GM19099 (cell line): Measurements from ENCODE around the gene TMA7B.

Experiments used
- POLR2A ChIP-seq: IDR thresholded peaks from 3 replicates; pipeline ENCODE4 v1.6.1; 2011; ENCODE audit warnings: low read depth; ENCODE audit not compliant: insufficient read length; ENCODE audit errors: extremely low read depth

The TMA7B gene

DNA sequence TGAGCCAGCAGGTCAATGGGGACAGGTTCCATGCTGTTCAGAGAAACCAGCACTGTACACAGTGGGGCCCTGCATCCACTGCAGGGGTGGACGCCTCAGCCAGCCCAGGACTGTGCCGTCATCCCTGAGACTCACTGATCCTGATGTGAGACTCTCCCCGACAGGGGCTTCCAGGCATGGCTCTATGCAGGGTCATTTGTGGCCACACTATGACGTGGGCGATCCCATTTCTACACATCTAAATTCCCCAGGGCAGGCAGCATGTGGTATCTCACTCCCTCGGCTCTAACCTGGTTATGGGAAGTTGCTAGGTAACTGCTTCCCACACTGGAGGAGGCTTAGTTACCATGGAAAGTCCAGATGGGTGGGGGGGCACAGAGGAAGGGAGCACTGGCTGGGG is 20.4 kb downstream of the TMA7B start:
- no peak for TF ChIP-seq POLR2A

DNA sequence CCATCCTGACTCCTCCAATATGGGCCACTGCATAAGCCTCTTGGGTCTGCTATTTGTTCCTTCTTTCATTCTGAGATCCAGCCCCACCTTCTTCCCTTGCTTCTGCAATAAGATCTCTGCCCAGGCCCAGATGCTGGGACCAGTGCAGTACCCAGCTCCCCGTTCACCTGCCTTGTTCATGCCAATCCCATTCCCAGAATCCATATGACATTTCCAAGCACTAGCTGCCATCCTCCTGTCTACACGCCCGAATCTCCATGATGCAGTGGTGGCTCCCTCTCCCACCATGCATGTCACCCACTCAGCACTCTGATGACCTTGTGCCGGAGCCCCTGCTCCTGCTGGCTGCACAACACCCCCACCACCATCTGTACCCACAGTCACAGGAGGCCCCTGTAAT is 23.1 kb downstream of the TMA7B start:
- TF ChIP-seq POLR2A, result no peak

DNA sequence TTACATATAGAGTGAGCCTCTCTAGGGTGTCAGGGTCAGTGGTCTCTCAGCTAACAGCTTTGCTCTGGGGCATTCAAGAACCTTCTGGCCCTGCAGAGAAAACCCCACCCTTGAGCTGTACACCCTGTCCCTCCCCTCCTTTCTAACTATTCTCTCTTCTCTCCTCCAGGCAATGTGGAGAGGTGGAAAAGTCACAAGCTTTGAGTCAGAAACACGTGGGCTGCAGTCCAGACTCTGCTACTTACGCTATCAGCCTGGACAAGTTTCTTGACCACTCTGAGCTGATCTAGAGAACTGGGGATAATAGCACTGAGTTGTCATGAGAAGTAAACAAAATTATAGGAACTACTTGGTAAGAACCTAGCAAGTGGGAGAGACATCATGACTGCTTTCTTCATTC is 23.8 kb downstream of the TMA7B start:
- TF ChIP-seq POLR2A, result no peak

DNA sequence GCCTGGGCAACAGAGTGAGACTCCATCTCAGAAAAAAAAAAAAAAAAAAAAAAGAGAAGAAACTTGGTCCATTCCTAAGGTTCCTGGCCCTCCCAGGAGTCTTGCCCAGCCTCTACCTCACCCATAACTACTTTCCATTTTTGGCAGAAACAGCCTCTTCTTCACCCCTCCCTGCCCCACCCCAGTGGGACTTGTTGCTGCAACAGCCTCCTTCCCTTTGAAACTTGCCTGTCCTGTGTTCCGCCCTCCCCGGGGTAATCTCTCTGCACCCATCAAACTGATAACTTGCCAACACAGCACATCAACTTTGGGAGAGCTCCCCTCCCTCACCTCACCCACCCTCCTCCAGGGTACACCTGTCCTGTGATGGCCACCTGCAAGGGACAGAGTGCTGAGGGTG is 24.5 kb downstream of the TMA7B start:
- no peak for TF ChIP-seq POLR2A

DNA sequence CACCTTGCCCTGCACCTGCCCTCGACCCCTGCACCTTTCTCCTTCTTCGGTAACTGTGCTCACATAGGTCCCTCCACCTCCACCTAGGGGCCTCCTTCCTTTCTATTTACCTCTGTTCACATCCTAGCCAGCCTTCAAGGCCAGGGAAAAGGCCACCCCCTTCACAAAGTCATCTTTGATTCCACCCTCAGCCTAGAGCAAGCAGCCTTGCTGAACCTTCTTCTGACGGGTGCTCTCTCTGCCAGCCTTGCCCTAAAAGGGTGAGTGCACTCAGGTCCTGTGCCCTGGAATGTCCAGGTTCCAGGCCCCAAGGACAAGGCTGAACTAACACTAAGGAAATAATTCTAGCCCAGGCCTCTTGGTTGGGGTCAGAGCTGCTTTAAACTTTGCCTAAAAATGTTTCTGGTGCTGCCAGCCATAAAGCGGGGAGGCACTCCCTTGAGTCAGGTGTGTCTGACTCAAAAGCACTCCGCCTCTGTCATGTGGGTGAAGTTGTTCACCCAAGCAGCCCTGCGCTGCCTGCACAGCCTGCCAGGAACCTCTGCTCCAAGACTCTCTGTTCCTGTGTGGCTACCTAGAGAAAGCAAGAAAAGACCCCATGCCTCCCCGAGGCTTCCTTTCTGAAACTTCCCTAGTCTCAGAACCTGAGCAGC is 25.3 kb downstream of the TMA7B start:
- TF ChIP-seq POLR2A, result no peak

DNA sequence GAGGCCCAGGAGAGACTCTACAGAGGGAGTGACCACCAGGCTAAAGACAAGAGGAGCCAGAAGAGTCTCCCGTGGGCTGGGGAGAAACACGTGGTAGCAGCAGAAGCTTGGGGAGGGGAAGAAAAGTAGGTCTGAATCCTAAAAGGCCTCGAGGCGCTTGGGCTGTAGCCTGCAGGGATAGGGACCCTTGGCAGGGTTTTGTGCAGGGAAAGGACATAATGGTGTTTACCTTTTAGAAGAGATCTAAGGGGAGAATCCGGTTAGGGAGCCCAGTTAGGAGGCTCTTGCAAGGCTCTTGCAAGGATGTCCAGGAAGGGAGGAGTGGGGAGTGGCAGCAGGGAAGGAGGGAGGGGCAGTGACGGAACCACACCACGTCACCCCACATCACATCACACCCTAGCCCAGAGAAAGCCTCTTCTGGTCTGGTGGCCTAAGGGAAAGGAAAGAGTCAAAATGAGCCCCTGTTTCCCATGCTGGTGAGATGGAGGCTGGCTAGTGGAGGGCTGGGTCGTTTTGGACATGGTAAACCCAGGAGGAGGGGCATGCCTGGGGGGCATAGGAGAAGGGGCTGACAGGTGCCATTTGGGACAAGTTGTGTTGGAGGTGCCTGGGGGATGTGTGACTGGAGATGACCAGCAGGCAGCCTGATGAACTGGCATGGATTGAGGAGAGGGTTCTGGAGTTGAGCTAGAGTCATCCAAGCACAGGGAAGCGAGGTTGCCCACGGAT is 28.4 kb downstream of the TMA7B start:
- TF ChIP-seq POLR2A, result no peak

DNA sequence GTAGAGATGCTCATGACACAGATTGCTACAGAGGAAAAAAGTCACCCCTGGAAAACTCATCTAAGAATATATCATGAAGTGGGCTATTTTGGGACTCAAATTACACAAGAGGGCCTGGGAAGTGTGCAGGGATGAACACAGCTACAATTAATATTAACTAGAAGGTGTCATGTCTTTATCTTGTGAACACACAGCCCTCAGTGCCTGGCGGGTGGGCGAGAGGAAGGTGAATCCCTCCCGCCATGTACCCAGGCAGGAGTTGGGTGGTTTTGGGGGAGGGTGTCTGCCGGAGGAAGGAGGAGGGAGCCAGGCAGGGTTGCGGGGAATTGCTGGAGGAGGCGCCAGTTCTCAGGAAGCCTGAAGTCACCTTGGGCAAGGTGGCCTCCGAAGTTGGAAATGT is 29.4 kb downstream of the TMA7B start:
- TF ChIP-seq POLR2A, result no peak

DNA sequence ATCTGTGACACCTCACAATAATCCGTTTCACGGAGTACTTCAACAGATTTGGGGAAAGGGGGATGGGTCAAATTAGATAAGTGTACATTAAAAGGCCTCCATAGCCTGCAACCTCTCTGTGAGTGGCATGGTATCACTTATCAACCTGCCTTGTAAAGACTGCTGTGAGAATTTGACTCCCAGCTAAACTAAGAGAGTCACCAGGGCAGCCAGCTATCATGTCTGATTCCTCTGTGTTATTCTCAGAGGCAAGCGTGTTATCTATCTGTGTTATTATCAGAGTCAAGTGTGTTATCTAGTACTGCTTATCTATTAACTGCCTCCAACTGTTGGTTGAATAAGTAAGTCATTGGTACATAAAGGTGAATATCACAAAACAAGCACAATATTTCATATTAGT is 30.5 kb downstream of the TMA7B start:
- no peak for TF ChIP-seq POLR2A

DNA sequence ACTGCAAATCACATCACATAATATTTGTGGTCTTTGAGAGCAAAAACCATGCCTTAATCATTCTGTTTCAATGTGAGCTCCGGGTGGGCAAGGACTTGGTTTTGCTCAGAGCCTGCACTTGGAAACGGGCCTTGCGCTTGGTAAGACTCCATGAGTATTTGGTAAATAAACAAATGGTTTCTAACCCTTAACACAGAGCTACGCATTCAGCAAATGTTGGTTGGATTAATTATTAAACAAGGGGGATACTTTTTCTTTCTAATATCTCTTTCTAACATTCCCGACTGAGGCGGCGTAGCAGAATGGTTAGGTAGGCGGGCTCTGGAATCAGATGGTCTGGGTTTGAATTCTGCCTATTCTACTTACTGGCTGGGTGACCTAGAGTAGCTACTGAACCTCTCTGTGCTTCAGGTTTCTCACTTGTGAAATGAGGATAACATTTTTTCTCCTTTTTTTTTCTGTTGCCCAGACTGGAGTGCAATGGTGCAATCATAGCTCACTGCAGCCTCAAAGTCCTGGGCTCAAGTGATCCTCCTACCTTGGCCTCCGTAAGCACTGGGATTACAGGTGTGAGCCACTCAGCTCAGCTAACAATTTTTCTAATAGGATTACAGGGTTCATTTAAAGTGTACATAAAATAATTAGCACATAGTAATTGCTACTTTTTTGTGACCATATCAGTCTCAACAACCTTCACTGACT is 31.1 kb downstream of the TMA7B start:
- no peak for TF ChIP-seq POLR2A

DNA sequence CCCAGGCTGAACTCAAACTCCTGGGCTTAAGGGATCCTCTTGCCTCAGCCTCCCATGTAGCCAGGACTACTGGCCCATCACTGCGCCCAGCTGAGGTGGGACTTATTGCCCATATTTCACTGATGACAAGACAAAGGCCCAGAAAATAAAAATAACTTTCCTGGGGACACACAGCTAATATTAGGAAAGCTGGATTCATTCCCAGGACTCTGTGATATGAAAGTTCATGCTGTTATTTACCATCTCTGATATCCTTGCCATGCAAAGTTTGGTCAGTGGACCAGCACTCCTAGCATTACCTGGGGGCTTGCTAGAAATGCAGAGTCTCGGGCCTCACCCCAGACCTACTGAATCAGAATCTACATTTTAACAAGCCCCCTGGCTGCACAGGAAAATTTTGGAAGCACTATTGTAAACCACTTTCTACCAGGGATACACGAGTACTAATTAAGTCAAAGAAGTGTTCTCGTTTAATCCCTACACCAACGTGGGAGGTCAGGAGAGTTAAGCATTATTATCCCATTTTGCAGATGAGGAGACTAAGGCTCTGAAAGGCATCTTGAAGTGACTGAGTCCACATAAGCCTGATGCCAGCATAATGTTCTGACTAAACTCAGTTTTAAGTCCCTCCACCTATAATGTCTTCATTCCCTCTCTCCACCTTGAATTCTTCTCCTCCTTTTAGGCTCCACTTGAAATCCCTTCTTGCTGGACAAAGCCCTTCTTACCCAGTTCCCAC is 32.1 kb downstream of the TMA7B start:
- no peak for TF ChIP-seq POLR2A

DNA sequence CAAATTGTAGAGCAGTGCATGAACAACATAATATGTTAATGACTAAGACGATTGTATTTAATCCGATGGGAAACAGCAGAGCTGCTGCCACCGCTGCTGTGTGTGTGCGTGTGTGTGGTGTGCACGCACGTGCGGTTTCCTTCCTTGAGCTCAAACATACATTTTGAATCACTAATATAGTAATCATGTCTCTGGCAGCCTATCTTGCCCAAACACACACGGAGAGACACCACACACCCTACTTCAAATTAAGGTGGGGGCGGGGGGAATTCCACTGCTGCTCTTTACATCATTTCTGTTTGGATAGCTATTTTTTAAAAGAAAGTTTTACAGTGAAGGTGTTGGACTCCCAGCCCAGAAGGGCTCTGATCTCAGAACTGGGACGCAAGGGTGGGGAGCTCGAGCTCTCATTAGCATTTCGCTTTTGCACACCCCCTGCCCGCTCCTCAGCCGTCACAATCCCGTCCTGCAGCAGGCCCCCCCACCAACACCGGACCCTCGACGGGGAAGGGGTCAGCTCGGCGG is 33.9 kb downstream of the TMA7B start:
- TF ChIP-seq POLR2A, result no peak

DNA sequence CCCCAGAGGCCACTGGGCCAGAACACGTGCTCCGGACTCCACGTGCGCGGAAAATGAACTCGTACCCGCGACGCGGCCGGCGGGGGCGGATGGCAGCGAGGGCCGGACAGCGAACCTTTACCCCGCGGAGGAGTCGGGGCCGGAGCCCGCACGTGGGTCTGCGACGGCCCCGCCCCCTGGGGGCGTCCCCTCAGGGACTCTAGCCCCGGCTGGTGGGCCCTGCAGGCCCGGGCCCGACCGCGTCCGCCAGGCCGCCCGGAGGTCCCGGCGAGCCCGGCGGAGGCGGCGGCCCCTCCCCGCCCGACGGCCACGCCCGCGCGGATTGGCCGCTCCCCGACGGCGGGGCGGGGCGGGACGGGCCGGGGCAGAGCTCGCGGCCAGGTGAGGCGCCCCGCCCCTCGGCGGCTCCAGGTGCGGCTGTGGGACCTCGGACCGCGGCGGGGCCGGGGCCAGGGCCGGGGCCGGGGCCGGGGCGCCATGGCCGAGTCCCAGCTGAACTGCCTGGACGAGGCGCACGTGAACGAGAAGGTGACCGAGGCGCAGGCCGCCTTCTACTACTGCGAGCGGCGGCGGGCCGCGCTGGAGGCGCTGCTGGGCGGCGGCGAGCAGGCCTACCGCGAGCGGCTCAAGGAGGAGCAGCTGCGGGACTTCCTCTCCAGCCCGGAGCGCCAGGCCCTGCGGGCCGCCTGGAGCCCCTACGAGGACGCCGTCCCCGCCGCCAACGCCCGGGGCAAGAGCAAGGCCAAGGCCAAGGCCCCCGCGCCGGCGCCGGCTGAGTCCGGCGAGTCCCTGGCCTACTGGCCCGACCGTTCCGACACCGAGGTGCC is 34.6 kb downstream of the TMA7B start, which contains the start of gene FAM83F:
TSS of gene FAM83F (plus strand) at position 389 of the 827 bp plus-strand sequence. CDS start at position 478, 89 bp downstream.
- TF ChIP-seq POLR2A, result no peak

DNA sequence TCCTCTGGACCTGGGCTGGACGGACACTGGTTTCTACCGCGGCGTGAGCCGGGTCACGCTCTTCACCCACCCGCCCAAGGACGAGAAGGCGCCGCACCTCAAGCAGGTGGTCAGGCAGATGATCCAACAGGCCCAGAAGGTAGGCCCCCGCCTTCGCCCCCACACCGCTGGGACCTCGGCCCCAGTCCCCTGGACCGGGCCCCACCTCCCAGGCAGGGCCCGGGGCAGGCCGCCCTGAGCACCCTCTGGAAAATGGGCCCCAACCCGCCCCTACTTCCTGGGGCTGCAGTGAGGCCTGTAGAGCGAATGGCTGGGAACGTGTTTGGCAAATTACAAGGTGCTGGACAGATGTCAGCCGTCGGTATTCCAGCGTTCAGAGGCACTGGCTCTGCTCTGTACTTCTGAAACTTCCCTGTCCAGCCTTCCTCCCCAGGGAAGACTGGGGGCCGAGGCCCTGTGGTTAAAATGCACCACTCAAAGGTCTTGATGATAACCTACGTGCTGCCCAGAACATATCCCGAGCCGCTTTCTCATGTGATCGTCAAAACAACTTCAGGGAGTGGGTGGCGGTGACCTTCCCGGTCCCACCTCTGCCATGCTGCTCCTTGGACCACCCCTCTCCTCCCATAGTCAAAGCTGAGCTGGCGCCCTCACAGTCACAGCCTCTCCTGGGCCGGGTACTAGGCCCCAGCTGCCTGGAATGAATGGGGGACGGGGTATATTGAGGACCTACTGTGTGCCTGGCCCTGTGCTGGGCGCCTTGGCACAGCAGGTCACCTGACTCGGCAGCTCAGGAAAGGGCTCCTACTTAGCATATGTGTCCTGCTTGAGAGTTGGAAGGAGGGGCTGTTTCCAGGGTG is 35.4 kb downstream of the TMA7B start:
- TF ChIP-seq POLR2A, result no peak

DNA sequence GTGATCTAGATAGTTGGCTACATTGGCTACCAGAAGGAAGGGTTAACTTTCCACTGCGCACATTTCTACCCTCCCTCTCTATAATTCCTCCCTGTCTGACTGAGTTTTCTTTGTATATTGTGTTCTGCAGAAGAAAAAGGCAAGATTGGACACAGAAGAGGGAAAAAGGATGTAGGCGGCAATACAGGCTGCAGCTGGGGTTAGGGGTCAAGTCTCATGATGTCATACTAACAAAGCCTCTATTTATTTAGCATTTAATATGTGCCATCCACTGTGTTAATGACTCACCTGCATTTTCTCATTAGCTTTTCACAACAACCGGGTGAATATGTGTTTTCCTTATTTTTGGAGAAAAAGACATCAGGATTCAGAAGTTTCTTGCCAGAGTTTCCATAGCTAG is 36.5 kb downstream of the TMA7B start:
- no peak for TF ChIP-seq POLR2A

DNA sequence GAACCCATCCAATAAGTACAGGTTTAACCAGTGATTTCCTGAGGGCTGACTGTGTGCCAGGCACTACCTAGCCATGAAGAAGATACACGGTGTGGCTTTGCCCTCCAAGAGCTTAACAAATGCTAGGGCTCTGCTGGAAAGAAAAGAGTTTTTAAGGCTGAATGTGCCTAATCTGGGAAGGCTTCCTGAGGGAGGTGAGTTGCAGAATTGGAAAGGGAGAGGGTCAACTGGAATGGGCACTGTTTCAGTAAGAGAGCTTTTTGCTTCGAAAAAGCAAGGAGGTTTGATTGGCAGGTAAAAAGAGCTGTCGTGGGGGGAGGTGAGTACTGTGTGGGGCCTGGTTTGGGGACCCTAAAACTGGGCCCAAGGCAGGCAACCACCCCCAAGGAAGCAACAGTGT is 37.2 kb downstream of the TMA7B start:
- no peak for TF ChIP-seq POLR2A
